GOT3 (cell line): ENCODE measurements around the gene PDXDC1.
"Not testable (repeated sequence)": the region's sequence is repeated elsewhere in the genome, so short reads cannot be mapped to it uniquely, and the experiment has no call there.

Source experiments
- DNase-seq: peaks from one replicate; lab custom pipeline; 2025; ENCODE audit warnings: mixed read lengths; lab: John Stamatoyannopoulos, UW

Gene PDXDC1

GRCh38 chr16:15154650-15155562 is 180.1 kb downstream of the PDXDC1 start:
- DNase-seq, result peak; percentile 89

- not testable (repeated sequence) for DNase-seq
These were observed 182.8 kb downstream of the PDXDC1 start for GRCh38 chr16:15157644-15158043.

GRCh38 chr16:15159671-15160070 is 184.8 kb downstream of the PDXDC1 start:
- DNase-seq, result not testable (repeated sequence)

- not testable (repeated sequence) for DNase-seq
These were observed 185.7 kb downstream of the PDXDC1 start for GRCh38 chr16:15160571-15160970.

GRCh38 chr16:15163055-15163454 is 188.2 kb downstream of the PDXDC1 start:
- DNase-seq, result not testable (repeated sequence)

- not testable (repeated sequence) for DNase-seq
These were observed 191.4 kb downstream of the PDXDC1 start for GRCh38 chr16:15166177-15166576.

- DNase-seq, result not testable (repeated sequence)
These were observed 193.5 kb downstream of the PDXDC1 start for GRCh38 chr16:15168303-15168702.

GRCh38 chr16:15168953-15169652 is 194.3 kb downstream of the PDXDC1 start:
- not testable (repeated sequence) for DNase-seq

- DNase-seq, result not testable (repeated sequence)
These were observed 205.1 kb downstream of the PDXDC1 start for GRCh38 chr16:15179909-15180308.

GRCh38 chr16:15180946-15181345 is 206.1 kb downstream of the PDXDC1 start:
- not testable (repeated sequence) for DNase-seq

- DNase-seq, result not testable (repeated sequence)
These were observed 209.2 kb downstream of the PDXDC1 start for GRCh38 chr16:15184000-15184399.
